Measurements from ENCODE around the gene LGALS4.
"Not testable (repeated sequence)": the region's sequence is repeated elsewhere in the genome, so short reads cannot be mapped to it uniquely, and the experiment has no call there.

Gene LGALS4

GRCh38 chr19:38819231-38819920, 6.6 kb upstream of the LGALS4 start:
- Histone ChIP-seq H3K36me3 (ENCODE audit: control insufficient read depth, insufficient read depth, low read length) (no peaks in the 10 kb centered on the region), H3K9ac (no peak overlapping the region), H3K9me3 (ENCODE audit: control insufficient read depth, low read length) (no peaks in the 10 kb centered on the region), H3K4me2 (ENCODE audit: low read length) (no peak overlapping the region), H3K79me2 (peaks cover 4% of the 10 kb centered on the region), H3K4me3 (ENCODE audit: low read depth, low read length) (no peak overlapping the region), H3K4me1 (no peaks in the 10 kb centered on the region), H3K27ac (no peak overlapping the region), H2AFZ (no peak overlapping the region), H3K27me3 (ENCODE audit: control insufficient read depth, insufficient read depth, low read length) (no peaks in the 10 kb centered on the region)
- no peak for TF ChIP-seq CTCF (IDR thresholded peaks at IDR 0.05)

GRCh38 chr19:38817081-38817480, 4.3 kb upstream of the LGALS4 start:
- no peak overlapping the region for H3K27ac ChIP-seq
- H3K27me3 ChIP-seq (ENCODE audit: control insufficient read depth, insufficient read depth, low read length), result no peaks in the 10 kb centered on the region
- H3K79me2 ChIP-seq, result no peaks in the 10 kb centered on the region
- no peak overlapping the region for H3K9ac ChIP-seq
- H3K36me3 ChIP-seq (ENCODE audit: control insufficient read depth, insufficient read depth, low read length), result no peaks in the 10 kb centered on the region
- TF ChIP-seq CTCF (IDR thresholded peaks at IDR 0.05), result no peak
- no peak overlapping the region for H2AFZ ChIP-seq
- no peaks in the 10 kb centered on the region for H3K4me1 ChIP-seq
- no peaks in the 10 kb centered on the region for H3K9me3 ChIP-seq (ENCODE audit: control insufficient read depth, low read length)
- no peak overlapping the region for H3K4me2 ChIP-seq (ENCODE audit: low read length)
- H3K4me3 ChIP-seq (ENCODE audit: low read depth, low read length), result no peak overlapping the region

- no peak overlapping the region for H3K27ac ChIP-seq
Measured at GRCh38 chr19:38816131-38816750, 3.5 kb upstream of the LGALS4 start.

GRCh38 chr19:38815059-38816001, 2.6 kb upstream of the LGALS4 start:
- no peaks in the 10 kb centered on the region for H3K4me1 ChIP-seq
- no peaks in the 10 kb centered on the region for H3K36me3 ChIP-seq (ENCODE audit: control insufficient read depth, insufficient read depth, low read length)
- TF ChIP-seq CTCF (IDR thresholded peaks at IDR 0.05), result no peak
- H3K4me2 ChIP-seq (ENCODE audit: low read length), result no peak overlapping the region
- no peaks in the 10 kb centered on the region for H3K9me3 ChIP-seq (ENCODE audit: control insufficient read depth, low read length)
- H3K79me2 ChIP-seq, result no peaks in the 10 kb centered on the region
- H3K27me3 ChIP-seq (ENCODE audit: control insufficient read depth, insufficient read depth, low read length), result no peaks in the 10 kb centered on the region
- no peak overlapping the region for H3K27ac ChIP-seq
- H3K4me3 ChIP-seq (ENCODE audit: low read depth, low read length), result no peak overlapping the region
- H3K9ac ChIP-seq, result no peak overlapping the region
- H2AFZ ChIP-seq, result no peak overlapping the region

More at GRCh38 chr19:38816131-38816750, 3.5 kb upstream of the LGALS4 start:
- no peaks in the 10 kb centered on the region for H3K4me1 ChIP-seq
- H3K79me2 ChIP-seq, result no peaks in the 10 kb centered on the region
- no peaks in the 10 kb centered on the region for H3K27me3 ChIP-seq (ENCODE audit: control insufficient read depth, insufficient read depth, low read length)
- no peaks in the 10 kb centered on the region for H3K36me3 ChIP-seq (ENCODE audit: control insufficient read depth, insufficient read depth, low read length)
- TF ChIP-seq CTCF (IDR thresholded peaks at IDR 0.05), result no peak
- no peak overlapping the region for H2AFZ ChIP-seq
- no peak overlapping the region for H3K4me2 ChIP-seq (ENCODE audit: low read length)
- H3K9ac ChIP-seq, result no peak overlapping the region
- H3K9me3 ChIP-seq (ENCODE audit: control insufficient read depth, low read length), result no peaks in the 10 kb centered on the region
- no peak overlapping the region for H3K4me3 ChIP-seq (ENCODE audit: low read depth, low read length)

- not testable (repeated sequence) for H3K9ac ChIP-seq
Measured at GRCh38 chr19:38813932-38814331, 1.2 kb upstream of the LGALS4 start.

More at GRCh38 chr19:38813932-38814331, 1.2 kb upstream of the LGALS4 start:
- H3K27ac ChIP-seq; H3K79me2 ChIP-seq; H3K4me3 ChIP-seq (ENCODE audit: low read depth, low read length); H3K27me3 ChIP-seq (ENCODE audit: control insufficient read depth, insufficient read depth, low read length); H2AFZ ChIP-seq; H3K9me3 ChIP-seq (ENCODE audit: control insufficient read depth, low read length); H3K4me2 ChIP-seq (ENCODE audit: low read length); H3K36me3 ChIP-seq (ENCODE audit: control insufficient read depth, insufficient read depth, low read length); H3K4me1 ChIP-seq: not testable (repeated sequence)
